T-helper 2 cell treated with Interferon-gamma antibody and Interleukin-4, amounts not matched to agents 5 μg/mL and 100 μg/mL, for 36 hours (primary cell): ENCODE data around the gene SNAP25.

ENCODE experiments used
- DNase-seq: peaks from one replicate; pipeline ENCODE4 v3.0.0; 2021; ENCODE audit warnings: low spot score
- H3K27ac Mint-ChIP-seq: one replicate; pipeline ENCODE4 v1.8.0; 2021; ENCODE audit warnings: mild to moderate bottlenecking, mixed read lengths
- H3K27me3 Mint-ChIP-seq: one replicate; pipeline ENCODE4 v1.8.0; 2021; ENCODE audit warnings: low read depth, mixed read lengths
- H3K36me3 Mint-ChIP-seq: one replicate; pipeline ENCODE4 v1.8.0; 2021; ENCODE audit warnings: low read depth, mixed read lengths
- H3K4me1 Mint-ChIP-seq: one replicate; pipeline ENCODE4 v1.8.0; 2021; ENCODE audit warnings: low read depth, mixed read lengths
- H3K4me3 Mint-ChIP-seq: one replicate; pipeline ENCODE4 v1.8.0; 2022; ENCODE audit warnings: mild to moderate bottlenecking, moderate library complexity, mixed read lengths
- H3K9me3 Mint-ChIP-seq: one replicate; pipeline ENCODE4 v1.8.0; 2021; ENCODE audit warnings: mixed read lengths

Gene SNAP25

GRCh38 chr20:10263385-10264165, 44.9 kb downstream of the SNAP25 start:
- Mint-ChIP-seq H3K27ac (no peak overlapping the region), H3K27me3 (peaks cover 5% of the 10 kb centered on the region), H3K4me1 (no peaks in the 10 kb centered on the region), H3K4me3 (no peak overlapping the region), H3K36me3 (no peaks in the 10 kb centered on the region), H3K9me3 (no peaks in the 10 kb centered on the region)
- DNase-seq = no peak

- no peaks in the 10 kb centered on the region for H3K9me3 Mint-ChIP-seq
- H3K36me3 Mint-ChIP-seq = no peaks in the 10 kb centered on the region
- no peaks in the 10 kb centered on the region for H3K4me1 Mint-ChIP-seq
- H3K27ac Mint-ChIP-seq = no peak overlapping the region
- no peak overlapping the region for H3K4me3 Mint-ChIP-seq
- peaks cover 5% of the 10 kb centered on the region for H3K27me3 Mint-ChIP-seq
- no peak for DNase-seq
Measured at GRCh38 chr20:10264166-10264558, 45.5 kb downstream of the SNAP25 start.

- no peaks in the 10 kb centered on the region for H3K36me3 Mint-ChIP-seq
- no peak overlapping the region for H3K27ac Mint-ChIP-seq
- no peak overlapping the region for H3K4me3 Mint-ChIP-seq
- DNase-seq = no peak
- H3K27me3 Mint-ChIP-seq = no peaks in the 10 kb centered on the region
- no peaks in the 10 kb centered on the region for H3K9me3 Mint-ChIP-seq
- H3K4me1 Mint-ChIP-seq = no peaks in the 10 kb centered on the region
Measured at GRCh38 chr20:10268636-10269035, 50.0 kb downstream of the SNAP25 start.

- H3K27ac Mint-ChIP-seq = no peak overlapping the region
- no peak overlapping the region for H3K4me3 Mint-ChIP-seq
- no peaks in the 10 kb centered on the region for H3K36me3 Mint-ChIP-seq
- no peak for DNase-seq
- no peaks in the 10 kb centered on the region for H3K27me3 Mint-ChIP-seq
- H3K9me3 Mint-ChIP-seq = no peaks in the 10 kb centered on the region
- H3K4me1 Mint-ChIP-seq = no peaks in the 10 kb centered on the region
Measured at GRCh38 chr20:10270630-10271029, 52.0 kb downstream of the SNAP25 start.

- no peak for DNase-seq
- Mint-ChIP-seq H3K27ac (no peak overlapping the region), H3K36me3 (no peaks in the 10 kb centered on the region), H3K4me1 (no peaks in the 10 kb centered on the region), H3K9me3 (no peaks in the 10 kb centered on the region), H3K4me3 (no peak overlapping the region), H3K27me3 (no peaks in the 10 kb centered on the region)
Measured at GRCh38 chr20:10271494-10272219, 53.0 kb downstream of the SNAP25 start.

GRCh38 chr20:10276878-10277580, 58.4 kb downstream of the SNAP25 start:
- no peak overlapping the region for H3K27ac Mint-ChIP-seq
- no peaks in the 10 kb centered on the region for H3K9me3 Mint-ChIP-seq
- H3K4me3 Mint-ChIP-seq = no peak overlapping the region
- no peaks in the 10 kb centered on the region for H3K27me3 Mint-ChIP-seq
- no peaks in the 10 kb centered on the region for H3K36me3 Mint-ChIP-seq
- no peak for DNase-seq
- H3K4me1 Mint-ChIP-seq = no peaks in the 10 kb centered on the region

- Mint-ChIP-seq H3K36me3 (no peaks in the 10 kb centered on the region), H3K4me1 (no peaks in the 10 kb centered on the region), H3K27me3 (no peaks in the 10 kb centered on the region), H3K4me3 (no peak overlapping the region), H3K9me3 (no peaks in the 10 kb centered on the region), H3K27ac (no peak overlapping the region)
- no peak for DNase-seq
Measured at GRCh38 chr20:10277616-10278015, 59.0 kb downstream of the SNAP25 start.

GRCh38 chr20:10278412-10278811, 59.8 kb downstream of the SNAP25 start:
- no peaks in the 10 kb centered on the region for H3K9me3 Mint-ChIP-seq

GRCh38 chr20:10280018-10280908, 61.6 kb downstream of the SNAP25 start:
- H3K36me3 Mint-ChIP-seq = no peaks in the 10 kb centered on the region
- no peaks in the 10 kb centered on the region for H3K4me1 Mint-ChIP-seq
- peaks cover 4% of the 10 kb centered on the region for H3K27me3 Mint-ChIP-seq
- no peak overlapping the region for H3K4me3 Mint-ChIP-seq
- DNase-seq = no peak
- H3K27ac Mint-ChIP-seq = no peak overlapping the region
- H3K9me3 Mint-ChIP-seq = no peaks in the 10 kb centered on the region

More at GRCh38 chr20:10278412-10278811, 59.8 kb downstream of the SNAP25 start:
- H3K27ac Mint-ChIP-seq = no peak overlapping the region
- H3K36me3 Mint-ChIP-seq = no peaks in the 10 kb centered on the region
- no peaks in the 10 kb centered on the region for H3K4me1 Mint-ChIP-seq
- H3K4me3 Mint-ChIP-seq = no peak overlapping the region
- no peak for DNase-seq
- no peaks in the 10 kb centered on the region for H3K27me3 Mint-ChIP-seq

- DNase-seq = no peak
- H3K4me3 Mint-ChIP-seq = no peak overlapping the region
- no peak overlapping the region for H3K27ac Mint-ChIP-seq
- no peaks in the 10 kb centered on the region for H3K9me3 Mint-ChIP-seq
- H3K4me1 Mint-ChIP-seq = no peaks in the 10 kb centered on the region
- H3K27me3 Mint-ChIP-seq = peaks cover 4% of the 10 kb centered on the region
- H3K36me3 Mint-ChIP-seq = no peaks in the 10 kb centered on the region
Measured at GRCh38 chr20:10281911-10282310, 63.3 kb downstream of the SNAP25 start.

- Mint-ChIP-seq H3K4me3 (no peak overlapping the region), H3K9me3 (no peaks in the 10 kb centered on the region), H3K4me1 (no peaks in the 10 kb centered on the region)
Measured at GRCh38 chr20:10282979-10283456, 64.4 kb downstream of the SNAP25 start.

GRCh38 chr20:10286356-10286755, 67.7 kb downstream of the SNAP25 start:
- H3K27me3 Mint-ChIP-seq = peaks cover 6% of the 10 kb centered on the region
- H3K27ac Mint-ChIP-seq = no peak overlapping the region
- no peaks in the 10 kb centered on the region for H3K36me3 Mint-ChIP-seq
- no peak overlapping the region for H3K4me3 Mint-ChIP-seq
- DNase-seq = no peak
- no peaks in the 10 kb centered on the region for H3K9me3 Mint-ChIP-seq
- H3K4me1 Mint-ChIP-seq = no peaks in the 10 kb centered on the region

More at GRCh38 chr20:10282979-10283456, 64.4 kb downstream of the SNAP25 start:
- H3K27me3 Mint-ChIP-seq = peaks cover 4% of the 10 kb centered on the region
- no peaks in the 10 kb centered on the region for H3K36me3 Mint-ChIP-seq
- H3K27ac Mint-ChIP-seq = no peak overlapping the region
- DNase-seq = no peak

- Mint-ChIP-seq H3K4me3 (no peak overlapping the region), H3K9me3 (no peaks in the 10 kb centered on the region), H3K27ac (no peak overlapping the region), H3K4me1 (no peaks in the 10 kb centered on the region), H3K27me3 (peaks cover 6% of the 10 kb centered on the region), H3K36me3 (no peaks in the 10 kb centered on the region)
- DNase-seq = no peak
Measured at GRCh38 chr20:10288421-10288820, 69.8 kb downstream of the SNAP25 start.
